OCI-LY3 (cell line): ENCODE results near the gene SDK1.

Experiments used
- CTCF ChIP-seq: fragments of 200-600, 300-600 bp; sonication (generic); IDR thresholded peaks from 2 replicates; pipeline ENCODE4 v1.5.1; 2014; ENCODE audit warnings: antibody characterized with exemption, low read length, low read depth
- EZH2phosphoT487 ChIP-seq: fragments of 200-600 bp; shearing (Covaris generic); IDR thresholded peaks from 2 replicates; pipeline ENCODE4 v1.6.1; 2018; ENCODE audit warnings: antibody characterized with exemption, mixed run types, low read depth

- no peak for TF ChIP-seq CTCF
- TF ChIP-seq EZH2phosphoT487: no peak
These were observed 486.7 kb downstream of the SDK1 start for GRCh38 chr7:3787717-3788264.
